ENCODE measurements around the gene MBP.

MBP gene

DNA sequence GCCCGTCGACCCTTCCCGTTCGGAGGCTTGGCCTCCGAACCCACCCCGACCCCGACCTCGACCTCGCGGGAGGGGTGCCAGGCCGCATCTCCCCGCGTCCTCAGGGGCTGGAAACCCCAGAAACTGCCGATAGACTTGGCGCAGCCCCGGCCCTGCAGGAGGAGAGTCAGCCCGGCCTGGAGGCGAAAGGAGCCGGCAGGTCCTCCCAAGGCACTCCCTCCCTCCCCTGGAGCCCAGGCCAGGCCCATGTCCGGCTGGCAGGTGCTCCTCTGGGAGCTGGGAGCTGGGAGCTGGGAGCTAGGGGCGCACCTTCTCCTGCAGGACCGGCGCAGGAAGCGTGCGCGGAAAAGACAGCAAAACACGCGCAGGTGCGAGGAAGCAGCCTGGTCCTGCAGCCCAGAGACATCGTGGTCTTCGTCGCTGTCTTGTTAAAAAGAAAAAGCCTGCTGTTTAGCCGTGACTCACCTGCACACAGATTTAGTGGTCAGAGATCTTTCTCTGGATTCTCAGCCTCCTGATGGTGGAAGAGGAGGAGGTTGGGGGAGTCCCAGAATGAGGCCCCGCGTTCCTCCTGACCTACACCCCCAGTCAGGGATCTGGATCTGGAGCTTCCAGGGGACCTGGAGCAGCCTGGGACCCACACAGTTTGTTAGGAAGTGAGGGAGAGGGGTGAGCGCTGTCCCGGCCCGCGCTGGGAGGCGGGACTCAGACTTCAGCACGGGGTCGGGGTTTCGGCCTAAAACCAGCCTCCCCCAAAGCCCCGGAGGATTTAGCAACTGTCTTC lies 660 bp upstream of the MBP start:
- DNase-seq, result peak; percentile 95

DNA sequence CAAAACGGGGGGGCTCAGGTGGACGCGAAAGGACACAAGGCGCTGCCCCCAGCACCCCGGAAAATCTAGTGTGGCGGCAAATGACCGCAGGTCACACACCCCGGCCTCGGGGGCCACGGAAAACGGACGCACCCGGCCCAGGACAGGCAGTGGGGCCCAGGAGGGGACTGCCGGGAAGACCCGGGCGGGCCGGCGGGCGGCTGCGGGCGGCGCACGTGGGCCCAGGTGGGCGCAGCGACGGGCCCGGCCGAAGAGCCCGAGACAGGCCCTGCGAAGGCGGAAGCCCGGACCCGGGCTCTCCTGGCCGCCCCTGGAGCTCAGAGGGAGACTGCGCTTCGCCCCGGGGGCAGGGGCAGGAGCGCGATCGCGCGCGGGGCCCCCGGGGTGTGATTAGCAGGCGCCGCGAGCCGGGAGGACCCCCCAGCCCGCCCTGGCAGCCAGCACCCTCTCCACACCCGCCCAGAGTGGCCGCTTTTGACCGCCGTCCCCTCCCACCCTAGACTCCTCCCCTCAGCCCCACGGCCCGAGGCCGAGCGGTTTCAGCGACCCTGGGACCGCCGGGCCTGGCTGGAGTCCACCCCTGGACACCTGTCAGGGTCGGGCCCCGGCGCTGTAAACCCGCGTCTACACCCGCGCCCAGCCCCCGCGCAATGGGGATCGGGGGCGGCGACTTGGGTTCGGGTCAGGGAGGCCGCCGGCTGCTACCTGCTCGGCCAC lies 773 bp downstream of the MBP start:
- peak; percentile 90 for DNase-seq

DNA sequence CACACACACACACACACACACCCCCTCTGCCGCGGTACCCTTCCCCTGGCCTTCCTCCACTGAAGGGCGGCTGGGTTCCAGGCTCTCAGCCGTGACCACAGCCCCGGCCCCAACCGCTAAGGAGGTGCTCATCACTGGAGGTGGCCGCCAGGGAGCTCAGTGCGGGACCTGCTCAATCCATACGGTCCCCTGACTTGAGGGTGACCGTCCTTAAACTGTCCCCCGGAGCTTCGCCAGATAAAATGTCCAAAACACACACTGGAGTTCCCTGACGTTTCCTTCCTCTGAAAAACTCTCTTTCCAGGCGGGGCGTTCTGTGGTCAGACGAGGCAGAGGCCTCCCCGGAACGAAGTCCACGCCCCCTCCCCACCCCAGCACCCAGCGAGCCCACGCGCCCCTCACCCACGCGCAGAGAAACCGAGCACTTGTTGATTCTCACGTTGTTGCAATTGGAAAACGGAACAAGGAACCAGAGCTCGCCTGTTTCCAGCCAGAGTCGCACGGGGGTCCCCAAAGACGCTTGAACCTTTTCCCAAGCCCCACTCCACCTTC lies 1.4 kb downstream of the MBP start:
- DNase-seq, result peak; percentile 38

DNA sequence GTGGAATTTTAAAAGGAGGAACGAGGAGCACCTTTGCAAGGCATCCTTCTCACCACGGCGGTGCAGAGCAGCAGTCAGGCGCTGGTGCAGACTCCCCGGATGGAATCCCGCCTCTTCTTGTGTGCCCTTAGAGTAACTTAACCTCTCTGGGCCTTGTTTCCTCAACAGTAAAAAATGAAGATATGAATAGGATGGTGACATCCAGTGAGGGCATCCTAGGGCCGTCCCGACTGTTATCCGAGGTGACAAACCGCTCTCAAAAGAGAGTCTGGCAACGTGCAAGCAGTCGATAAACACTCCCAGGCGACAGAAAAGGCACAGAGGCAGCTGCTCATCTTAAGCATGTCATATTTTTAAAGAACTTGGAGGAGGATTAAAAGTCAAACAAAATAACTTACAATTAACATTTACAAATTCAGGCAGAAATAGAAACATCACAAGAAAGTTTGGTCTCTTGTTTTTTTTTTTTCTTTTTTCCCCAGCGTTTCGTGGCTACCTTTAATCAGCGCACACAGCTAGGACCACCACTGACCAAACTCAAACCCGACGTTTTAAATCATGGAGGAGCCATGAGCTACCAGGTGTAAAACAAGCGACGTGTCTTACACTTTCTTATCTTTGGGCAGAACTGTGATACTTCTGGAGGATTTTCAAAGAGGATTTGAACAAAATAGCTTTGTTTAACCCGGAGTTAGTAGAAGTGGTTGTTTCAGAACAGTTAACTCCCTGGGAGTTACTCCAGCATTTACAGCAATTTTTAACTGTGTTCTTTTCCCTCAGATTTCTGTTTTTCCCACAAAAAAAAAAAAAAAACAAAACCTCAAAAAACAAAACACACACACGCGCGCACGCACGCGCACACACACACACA lies 2.1 kb downstream of the MBP start:
- no peak for DNase-seq

DNA sequence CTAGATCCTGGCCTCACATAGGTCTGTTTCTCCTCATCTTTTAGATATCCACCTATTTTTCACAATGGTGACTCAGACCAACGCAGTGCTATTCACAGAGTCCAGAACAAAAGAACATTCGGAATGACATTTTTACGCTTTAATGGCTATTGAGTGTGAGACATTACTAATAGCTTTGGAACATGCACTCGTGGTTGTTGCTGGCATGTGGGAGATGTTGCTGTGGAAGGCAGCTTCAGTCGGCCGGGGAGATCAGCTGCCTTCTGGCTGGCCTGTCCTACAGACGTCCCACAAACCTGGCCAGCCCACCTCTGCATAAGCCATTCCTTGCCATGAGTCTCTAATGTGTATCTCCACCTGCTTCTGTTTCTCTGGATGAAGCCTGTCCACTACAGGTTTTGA lies 3.4 kb downstream of the MBP start:
- no peak for DNase-seq

DNA sequence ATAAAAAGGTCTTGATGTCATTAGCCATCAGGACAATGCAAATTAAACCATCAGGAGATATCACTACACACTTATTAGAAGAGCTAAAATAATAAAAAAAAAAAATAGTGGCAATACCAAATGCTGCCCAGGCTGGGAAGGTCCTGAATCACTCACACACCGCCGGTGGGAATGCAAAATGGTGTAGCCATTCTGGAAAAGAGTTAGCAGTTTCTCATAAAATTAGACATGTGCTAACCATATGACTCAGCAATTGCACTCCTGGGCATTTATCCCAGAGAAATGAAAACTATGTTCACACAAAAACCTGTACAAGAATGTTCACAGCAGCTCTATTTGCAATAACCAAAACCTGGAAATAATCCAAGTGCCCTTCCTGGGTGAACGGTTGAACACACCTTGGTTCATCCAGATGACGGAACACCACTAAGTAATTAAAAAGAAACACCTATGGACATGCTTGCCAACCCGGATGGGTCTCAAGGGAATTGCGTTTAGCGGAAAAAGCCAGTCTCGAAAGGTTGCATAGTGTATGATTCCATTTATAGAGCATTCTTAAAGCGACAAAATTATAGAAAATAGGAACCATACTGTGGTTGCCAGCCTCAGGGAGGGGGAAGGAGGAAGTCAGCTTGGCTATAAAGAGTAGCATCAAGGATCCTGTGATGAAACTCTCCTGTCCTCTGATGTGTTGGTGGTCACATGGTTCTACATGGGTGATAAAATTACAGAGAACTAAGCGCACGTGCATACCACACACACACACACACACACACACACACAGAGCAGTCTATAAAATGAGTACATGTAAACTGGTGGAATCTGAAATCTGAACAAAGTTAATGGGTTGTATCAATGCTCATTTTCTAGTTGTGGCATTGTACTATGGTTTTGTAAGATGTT lies 4.6 kb downstream of the MBP start:
- DNase-seq, result no peak

DNA sequence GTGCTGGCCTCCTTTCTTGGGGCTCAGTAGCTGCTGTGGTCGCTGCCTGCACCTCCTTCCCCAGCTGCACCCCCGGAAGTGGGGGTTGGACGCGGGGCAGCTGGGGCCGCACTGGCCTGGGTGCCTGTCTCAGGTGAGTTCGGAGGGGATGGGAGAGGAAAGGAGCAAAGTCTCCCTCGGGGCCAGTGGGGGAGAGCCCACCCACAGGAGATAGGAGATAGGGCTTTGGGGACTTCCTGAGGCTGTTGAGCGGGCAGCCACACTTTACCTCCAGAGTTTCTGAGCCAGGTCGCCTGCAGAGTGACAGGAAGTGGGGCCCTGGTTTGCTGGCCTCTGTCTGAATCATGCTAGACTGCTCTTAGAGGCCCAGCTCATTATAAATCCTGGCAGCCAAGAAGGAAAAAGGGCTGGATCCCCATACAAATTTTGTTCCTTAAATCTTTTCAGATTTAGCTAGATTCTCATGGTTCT lies 8.1 kb downstream of the MBP start:
- no peak for DNase-seq

DNA sequence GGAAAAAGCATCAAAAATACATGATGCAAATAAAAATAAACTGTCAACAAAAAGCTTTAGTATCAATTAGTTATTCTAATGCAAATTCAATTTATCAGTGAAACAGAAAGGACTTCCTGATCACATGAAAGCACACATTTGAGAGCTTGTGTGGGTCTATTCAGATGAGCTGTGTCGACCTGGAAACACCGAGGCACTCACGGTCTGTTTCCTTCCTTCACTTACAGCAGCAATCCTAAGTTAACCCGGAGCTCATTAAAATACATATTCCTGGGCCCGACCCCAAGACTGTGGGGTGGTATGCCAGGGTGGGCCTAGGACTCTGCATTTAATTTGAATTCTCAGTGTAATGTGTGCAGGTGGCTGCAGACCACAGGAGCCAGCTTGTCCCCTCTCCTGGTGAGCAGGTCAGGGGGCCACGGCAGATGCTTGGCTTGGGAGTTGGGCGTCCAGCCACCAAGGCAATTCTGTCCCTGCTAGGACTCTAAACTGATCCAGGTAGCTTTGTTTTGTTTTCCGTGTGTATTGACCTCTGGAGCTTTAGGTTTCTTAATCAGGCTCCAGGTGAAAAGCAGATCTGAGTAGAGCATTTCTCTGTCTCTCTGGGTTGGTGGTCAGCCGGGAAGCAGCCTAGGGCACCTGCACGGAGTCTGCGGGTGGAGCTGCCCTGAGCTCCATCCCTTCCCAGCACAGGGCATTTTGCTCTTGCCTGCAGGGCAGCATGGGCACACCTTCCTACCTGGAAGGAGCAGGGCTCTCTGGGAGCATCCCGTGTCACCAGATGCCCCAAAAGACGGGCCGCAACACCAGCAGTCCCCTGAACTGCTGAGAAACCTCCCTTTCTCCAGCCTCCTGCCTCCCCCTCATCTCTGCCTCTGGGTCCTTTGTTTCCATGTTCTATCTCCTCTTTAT lies 9.0 kb downstream of the MBP start:
- DNase-seq, result no peak

DNA sequence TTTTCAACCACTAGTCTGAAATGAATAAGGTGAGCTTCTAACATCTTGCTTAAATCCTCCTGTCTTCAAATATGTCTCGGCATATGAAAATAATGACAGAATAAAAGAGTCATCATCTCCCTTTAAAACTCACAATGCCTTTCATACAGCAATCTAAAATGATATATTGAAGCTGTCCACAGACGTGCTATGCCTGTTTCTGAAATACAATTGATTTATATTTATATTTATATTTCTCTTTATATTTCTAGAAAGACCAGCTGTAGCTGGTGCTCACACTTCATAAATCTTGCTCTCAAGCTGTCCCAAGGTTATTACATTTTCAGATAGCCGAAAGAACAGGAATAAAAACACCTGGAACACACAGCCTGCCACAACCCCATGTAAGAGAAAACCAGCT lies 11.1 kb downstream of the MBP start:
- no peak for DNase-seq

DNA sequence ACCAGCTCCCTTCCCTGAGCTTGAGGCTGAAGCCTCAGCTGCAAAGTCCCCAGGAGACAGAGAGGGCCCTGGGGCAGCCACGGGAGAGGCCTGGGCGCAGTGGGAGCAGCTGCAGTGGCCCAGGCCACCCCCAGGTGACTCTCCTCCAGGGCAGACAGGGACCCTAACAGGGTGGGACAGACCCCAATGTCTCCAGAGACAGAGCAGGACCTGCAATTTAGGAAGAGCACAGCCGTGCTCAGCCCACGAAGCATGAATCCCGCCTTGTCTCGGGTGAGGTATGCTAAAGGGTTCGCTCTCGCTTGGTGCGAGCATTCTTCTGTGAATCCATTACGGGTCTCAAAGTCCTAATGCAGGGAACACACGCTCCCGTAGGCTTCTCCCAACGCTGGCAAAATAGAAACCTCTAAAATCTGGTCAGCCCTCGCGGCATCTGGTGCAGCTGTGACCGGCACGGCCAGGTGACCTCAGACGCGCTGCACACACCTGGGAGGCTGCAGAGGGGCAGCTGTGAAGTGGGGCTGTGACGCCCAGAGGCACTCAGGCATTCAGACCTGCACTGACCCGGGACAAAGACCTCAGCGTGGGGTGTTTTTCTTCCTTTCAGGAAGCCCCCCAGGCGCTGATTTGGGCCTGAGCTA lies 12.6 kb downstream of the MBP start:
- DNase-seq, result no peak

DNA sequence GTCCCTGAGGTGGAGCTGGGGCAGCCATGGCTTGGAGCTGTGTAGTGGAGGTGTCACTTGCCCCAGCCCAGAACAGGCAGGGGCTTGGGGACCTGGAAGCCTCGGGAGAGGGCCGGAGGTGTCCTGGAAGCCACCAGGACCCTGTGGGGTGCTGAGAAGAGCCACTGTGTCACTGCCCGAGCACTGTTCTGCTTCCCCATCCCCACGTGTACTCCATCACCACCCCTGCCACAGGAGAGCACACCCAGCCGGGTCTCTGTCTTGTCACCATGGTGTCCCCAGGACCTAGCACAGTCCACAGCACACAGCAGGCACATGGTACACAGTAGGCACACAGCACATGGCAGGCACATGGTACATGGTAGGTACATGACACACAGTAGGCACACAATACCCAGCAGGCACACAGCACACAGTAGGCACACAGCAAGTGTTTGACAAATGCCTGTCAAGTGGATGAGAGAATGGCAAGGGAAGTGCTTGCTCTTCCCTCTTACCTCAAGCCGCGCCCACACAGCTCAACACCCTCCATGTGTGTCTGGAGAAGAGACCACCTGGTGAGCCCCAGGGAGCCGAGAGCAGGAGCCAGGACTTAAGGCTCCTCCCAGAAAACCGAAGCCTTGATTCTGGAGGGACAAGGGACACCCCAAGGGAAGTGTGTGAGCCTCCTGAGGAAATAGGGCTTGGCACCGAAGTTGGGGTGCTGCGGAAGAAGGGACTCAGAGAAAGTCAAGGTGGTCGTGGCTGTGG lies 13.3 kb downstream of the MBP start:
- no peak for DNase-seq

DNA sequence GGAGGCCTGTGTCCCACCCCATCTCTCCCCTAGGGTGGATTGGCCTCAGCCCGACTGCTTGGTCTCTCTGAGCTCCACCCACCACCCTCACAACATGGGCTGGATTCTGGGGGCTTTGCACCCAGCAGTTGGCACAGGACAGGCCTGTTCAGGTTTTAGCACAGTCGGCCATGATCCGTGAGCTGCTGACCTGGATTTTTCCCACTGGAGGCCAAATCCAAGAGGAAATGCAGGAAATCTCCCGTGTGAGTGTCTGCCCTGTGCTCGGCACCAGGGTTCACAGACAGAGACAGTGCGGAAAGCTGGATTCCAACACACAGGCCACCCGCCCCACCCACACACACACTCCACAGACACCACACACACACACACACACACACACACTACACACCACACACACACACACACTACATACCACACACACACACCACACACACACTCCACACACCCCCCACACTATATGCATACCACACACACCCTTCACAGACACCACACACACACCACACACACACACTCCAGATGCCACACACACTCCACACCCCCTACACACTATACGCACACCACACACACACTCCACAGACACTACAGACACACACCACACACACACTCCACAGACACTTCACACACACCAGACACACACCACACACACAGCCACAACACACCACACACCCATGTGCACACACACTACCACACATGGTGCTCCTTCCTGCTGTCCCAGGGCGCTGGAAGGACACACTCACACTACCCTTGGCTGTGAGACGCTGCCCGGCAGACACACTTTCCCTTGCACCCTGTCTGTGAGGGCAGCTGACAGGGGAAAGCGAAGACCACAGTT lies 14.1 kb downstream of the MBP start:
- DNase-seq, result no peak

DNA sequence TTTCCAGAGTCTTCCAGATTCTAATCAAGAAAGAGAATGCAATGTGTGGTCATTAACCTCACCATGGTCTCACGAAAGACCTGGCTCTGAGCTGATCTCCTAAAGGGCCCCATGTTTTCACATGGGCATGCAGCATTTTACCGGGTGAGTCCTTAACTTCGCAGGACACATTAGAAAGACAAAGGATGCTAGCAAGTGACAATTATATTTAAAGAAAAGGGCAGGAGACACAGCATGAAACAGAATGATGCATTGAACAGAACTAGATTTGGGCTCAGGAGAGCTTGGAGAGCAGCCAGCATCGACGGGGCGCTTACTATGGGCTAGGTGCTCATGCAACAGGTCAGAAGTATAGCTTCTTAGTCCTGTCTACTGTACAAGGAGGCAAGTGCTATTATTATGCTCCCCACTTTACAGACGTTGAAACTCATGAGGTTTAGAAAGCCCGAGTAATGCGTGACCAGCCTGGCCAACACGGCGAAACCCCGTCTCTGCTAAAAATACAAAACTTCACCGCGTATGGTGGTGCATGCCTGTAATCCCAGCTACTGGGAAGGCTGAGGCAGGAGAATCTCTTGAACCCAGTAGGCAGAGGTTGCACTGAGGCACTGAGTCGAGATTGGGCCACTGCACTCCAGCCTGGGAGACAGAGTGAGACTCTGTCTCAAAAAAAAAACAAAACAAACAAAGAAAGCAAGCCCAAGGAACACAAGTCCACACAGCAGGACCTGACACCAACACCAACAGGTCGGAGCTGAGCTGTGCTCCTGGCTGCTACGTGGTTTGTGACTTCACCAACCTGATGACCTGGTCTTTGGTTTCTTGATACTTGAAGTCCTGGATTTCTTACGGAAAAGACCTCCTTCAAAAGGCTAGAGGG lies 16.1 kb downstream of the MBP start:
- no peak for DNase-seq

DNA sequence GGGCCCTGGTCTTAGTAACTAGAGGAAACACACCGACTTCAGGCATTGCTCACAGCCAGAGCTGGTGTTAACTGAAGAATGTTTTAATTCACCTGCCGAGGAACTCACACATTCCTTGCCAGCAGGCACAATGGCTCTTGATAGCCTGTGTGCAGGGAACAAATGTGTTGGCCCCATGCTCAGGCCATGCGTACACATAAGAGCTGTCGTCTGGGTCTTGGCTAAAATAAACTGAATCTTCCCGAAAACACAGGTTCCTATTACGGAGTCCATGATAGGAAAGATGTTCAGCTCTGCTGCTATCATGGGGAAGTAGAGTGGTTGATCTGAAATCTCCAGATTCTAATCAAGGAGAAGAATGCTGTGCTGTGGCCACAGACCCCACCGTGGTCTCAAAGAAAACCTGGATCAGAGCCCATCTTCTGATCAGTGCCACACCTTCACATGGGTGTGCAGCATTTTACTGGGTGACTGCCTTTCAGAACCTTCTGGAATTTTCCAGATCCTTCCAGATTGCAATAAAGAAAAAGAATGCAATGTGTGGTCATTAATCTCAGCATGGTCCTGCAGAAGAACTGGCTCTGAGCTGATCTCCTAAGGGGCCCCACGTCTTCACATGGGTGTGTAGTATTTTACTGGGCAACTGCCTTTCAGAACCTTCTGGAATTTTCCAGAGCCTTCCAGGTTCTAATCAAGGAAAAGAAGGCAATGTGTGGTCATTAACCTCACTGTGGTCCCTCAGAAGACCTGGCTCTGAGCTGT lies 17.2 kb downstream of the MBP start:
- DNase-seq, result no peak

DNA sequence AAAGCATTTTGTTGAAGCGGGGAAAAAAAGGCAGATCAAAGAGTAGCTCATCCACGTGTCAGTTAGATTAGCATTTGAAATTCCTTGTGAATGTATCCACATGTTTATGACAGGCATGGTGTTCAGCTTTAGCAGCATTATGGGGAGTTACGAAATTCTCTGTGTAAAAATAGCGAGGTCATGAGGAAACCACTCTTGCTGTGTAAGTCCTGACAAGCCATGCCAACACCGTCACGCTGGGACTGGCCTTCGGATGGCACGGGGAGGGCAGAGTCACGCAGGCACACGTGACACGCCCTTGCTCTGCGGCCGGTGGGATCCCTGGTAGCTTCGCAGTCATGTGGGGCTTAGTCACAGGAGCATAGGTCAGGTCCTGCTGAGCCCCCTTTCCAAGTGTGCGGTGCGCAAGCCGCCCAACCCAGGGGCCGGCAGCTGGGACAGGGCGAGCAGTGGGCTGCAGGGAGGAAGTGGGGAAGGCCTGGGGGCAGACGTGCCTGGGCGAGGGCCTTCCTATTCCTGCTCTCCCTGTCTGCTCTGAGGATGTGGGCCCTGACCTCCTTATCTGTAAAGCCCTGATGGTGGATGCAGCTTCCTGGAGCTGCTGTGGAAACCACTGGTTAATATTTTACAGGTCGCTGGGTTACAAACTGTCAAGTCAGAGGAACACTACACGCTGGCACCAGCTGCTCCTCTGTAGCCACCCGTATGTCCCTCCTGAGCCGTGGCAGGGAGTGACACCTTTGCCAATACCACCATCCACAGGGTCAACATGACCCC lies 18.0 kb downstream of the MBP start:
- DNase-seq, result no peak

DNA sequence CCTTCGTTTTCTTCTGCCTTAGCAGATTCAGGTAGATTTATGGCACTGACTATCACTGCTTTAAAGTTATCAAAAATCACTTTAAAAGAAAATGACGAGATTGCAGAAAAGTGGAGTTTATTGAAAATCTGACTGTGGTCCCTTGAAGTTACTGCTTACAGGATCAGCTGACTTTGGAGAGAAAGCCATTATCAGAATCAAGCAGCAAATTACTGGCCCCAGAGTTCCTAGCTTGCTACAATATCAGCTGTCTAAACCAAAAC lies 18.5 kb downstream of the MBP start:
- DNase-seq, result no peak

Measured in NCI-H146 (cell line).